K562 (cell line): ENCODE results near the gene LBR. TPM values are rescaled to one million over a fixed set of nuclear protein-coding genes. Genes with fewer than 3 reads are reported as not detected.

Experiments
- CREB3 ChIP-seq: fragments of 450-650 bp; conservative IDR thresholded peaks from 2 replicates; pipeline ENCODE4 v1.6.1; 2016; ENCODE audit warnings: missing genetic modification characterization, low read depth, mild to moderate bottlenecking, missing compliant biosample characterization, moderate library complexity
- ESRRA ChIP-seq: fragments of 450-650 bp; IDR thresholded peaks from 2 replicates; pipeline ENCODE4 v1.6.1; 2014; ENCODE audit warnings: low read depth, mild to moderate bottlenecking, moderate library complexity, borderline replicate concordance
- HDAC6 ChIP-seq: IDR thresholded peaks from 2 replicates; pipeline ENCODE4 v1.6.1; 2012; ENCODE audit warnings: low read depth, mild to moderate bottlenecking, control low read depth, inconsistent platforms, low read length, moderate library complexity
- HNRNPL ChIP-seq: fragments of 200-400 bp; formaldehyde crosslinking; IDR thresholded peaks from 2 replicates; pipeline ENCODE4 v1.6.1; 2017; ENCODE audit warnings: low read depth, mild to moderate bottlenecking, low read length
- KDM5B ChIP-seq: fragments of 200-600 bp; sonication (generic); IDR thresholded peaks from 2 replicates; pipeline ENCODE4 v1.6.1; 2012; ENCODE audit warnings: low read depth, mild to moderate bottlenecking, moderate library complexity, low read length, control low read depth, inconsistent platforms; ENCODE audit not compliant: insufficient replicate concordance
- PHB ChIP-seq: fragments of 250-450 bp; sonication (Bioruptor Pico); IDR thresholded peaks from 2 replicates; pipeline ENCODE4 v1.5.0; 2021
- PHF8 ChIP-seq: fragments of 200-600 bp; sonication (generic); IDR thresholded peaks from 2 replicates; pipeline ENCODE4 v1.6.1; 2012; ENCODE audit warnings: mixed run types, mild to moderate bottlenecking, inconsistent platforms, low read length, moderate library complexity, borderline replicate concordance
- PTRF ChIP-seq: fragments of 450-650 bp; IDR thresholded peaks from 2 replicates; pipeline ENCODE4 v1.6.1; 2016; ENCODE audit warnings: mild to moderate bottlenecking, missing genetic modification characterization, missing compliant biosample characterization
- RBM22 ChIP-seq: fragments of 200-400 bp; formaldehyde crosslinking; IDR thresholded peaks from 2 replicates; pipeline ENCODE4 v1.6.1; 2018; ENCODE audit warnings: low read length, low read depth; ENCODE audit not compliant: poor library complexity, severe bottlenecking
- SNIP1 ChIP-seq: fragments of 450-650 bp; IDR thresholded peaks from 2 replicates; pipeline ENCODE4 v1.7.1; 2017; ENCODE audit warnings: low read depth, mild to moderate bottlenecking
- ZBTB49 ChIP-seq: sonication (generic); formaldehyde crosslinking; IDR thresholded peaks from 2 replicates; pipeline ENCODE4 v1.8.0; 2022; ENCODE audit warnings: missing genetic modification reagents, mild to moderate bottlenecking, borderline replicate concordance
- ZNF316 ChIP-seq: fragments of 450-650 bp; IDR thresholded peaks from 2 replicates; pipeline ENCODE4 v1.6.1; 2016
- polyA plus RNA-seq, 8 experiments: library from polyadenylated mRNA; depleted of rRNA in 4 of 8; stranded (reverse) in 5 of 8; unstranded in 3 of 8; fragments of >200 nt; fragmentation: Nextera tagmentation in 2 of 8; fragmentation: Illumina TruSeq in 1 of 8; extraction: Ambion mirVana in 2 of 8; extraction: Trizol in 1 of 8; gene quantifications; 2 replicates each; pipeline versions ENCODE4 v1.2.1 to v1.2.3, GENCODE V29; 2011 to 2014; ENCODE audit warnings: inconsistent platforms in 1 of 8, missing spikeins in 1 of 8
- total RNA-seq, 7 experiments: library from RNA; depleted of rRNA in 6 of 7; stranded (reverse); fragments of >200 nt in 6 of 7; fragmentation: Illumina TruSeq in 2 of 7; extraction: Trizol in 2 of 7; gene quantifications; 2 replicates each; pipeline versions ENCODE4 v1.2.1 to v1.2.3, GENCODE V29; 2011 to 2021; ENCODE audit warnings: low replicate concordance in 1 of 7
- TF ChIP-seq, protein P1 (sequence below): IDR thresholded peaks from 3 replicates; pipeline ENCODE4 v1.6.1; 2011; ENCODE audit warnings: borderline replicate concordance, mild to moderate bottlenecking, moderate library complexity; ENCODE audit not compliant: insufficient read length; ENCODE audit errors: extremely low read depth
- TF ChIP-seq, protein P2 (sequence below): sonication (generic); formaldehyde crosslinking; IDR thresholded peaks from 2 replicates; pipeline ENCODE4 v1.8.0; 2022; ENCODE audit warnings: mild to moderate bottlenecking, missing genetic modification reagents
- TF ChIP-seq, protein P3 (sequence below): fragments of 450-650 bp; IDR thresholded peaks from 2 replicates; pipeline ENCODE4 v1.6.1; 2017; ENCODE audit warnings: antibody characterized with exemption, mild to moderate bottlenecking

The LBR gene
- total and polyA plus RNA-seq, 9 of the 15 experiments (the other 6 are each of a cell fraction or from before 2014, with no cell fraction given), result 102 to 229 (median 197) TPM

GRCh38 chr1:225428881-225429455, 1.1 kb upstream of the LBR start (continued):
- TF ChIP-seq CREB3 (tag) (no peak), ZNF316 (no peak), PHF8 (no peak), RBM22 (no peak), HNRNPL (no peak), PHB (CRISPR knock-in tag) (no peak), ZBTB49 (CRISPR knock-in tag) (no peak; the same call in 1 of the 2 replicates), ESRRA (no peak), HDAC6 (no peak), KDM5B (no peak), SNIP1 (no peak), PTRF (no peak)
- TF ChIP-seq, protein P1, sequence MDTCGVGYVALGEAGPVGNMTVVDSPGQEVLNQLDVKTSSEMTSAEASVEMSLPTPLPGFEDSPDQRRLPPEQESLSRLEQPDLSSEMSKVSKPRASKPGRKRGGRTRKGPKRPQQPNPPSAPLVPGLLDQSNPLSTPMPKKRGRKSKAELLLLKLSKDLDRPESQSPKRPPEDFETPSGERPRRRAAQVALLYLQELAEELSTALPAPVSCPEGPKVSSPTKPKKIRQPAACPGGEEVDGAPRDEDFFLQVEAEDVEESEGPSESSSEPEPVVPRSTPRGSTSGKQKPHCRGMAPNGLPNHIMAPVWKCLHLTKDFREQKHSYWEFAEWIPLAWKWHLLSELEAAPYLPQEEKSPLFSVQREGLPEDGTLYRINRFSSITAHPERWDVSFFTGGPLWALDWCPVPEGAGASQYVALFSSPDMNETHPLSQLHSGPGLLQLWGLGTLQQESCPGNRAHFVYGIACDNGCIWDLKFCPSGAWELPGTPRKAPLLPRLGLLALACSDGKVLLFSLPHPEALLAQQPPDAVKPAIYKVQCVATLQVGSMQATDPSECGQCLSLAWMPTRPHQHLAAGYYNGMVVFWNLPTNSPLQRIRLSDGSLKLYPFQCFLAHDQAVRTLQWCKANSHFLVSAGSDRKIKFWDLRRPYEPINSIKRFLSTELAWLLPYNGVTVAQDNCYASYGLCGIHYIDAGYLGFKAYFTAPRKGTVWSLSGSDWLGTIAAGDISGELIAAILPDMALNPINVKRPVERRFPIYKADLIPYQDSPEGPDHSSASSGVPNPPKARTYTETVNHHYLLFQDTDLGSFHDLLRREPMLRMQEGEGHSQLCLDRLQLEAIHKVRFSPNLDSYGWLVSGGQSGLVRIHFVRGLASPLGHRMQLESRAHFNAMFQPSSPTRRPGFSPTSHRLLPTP, result no peak
- TF ChIP-seq, protein P2, sequence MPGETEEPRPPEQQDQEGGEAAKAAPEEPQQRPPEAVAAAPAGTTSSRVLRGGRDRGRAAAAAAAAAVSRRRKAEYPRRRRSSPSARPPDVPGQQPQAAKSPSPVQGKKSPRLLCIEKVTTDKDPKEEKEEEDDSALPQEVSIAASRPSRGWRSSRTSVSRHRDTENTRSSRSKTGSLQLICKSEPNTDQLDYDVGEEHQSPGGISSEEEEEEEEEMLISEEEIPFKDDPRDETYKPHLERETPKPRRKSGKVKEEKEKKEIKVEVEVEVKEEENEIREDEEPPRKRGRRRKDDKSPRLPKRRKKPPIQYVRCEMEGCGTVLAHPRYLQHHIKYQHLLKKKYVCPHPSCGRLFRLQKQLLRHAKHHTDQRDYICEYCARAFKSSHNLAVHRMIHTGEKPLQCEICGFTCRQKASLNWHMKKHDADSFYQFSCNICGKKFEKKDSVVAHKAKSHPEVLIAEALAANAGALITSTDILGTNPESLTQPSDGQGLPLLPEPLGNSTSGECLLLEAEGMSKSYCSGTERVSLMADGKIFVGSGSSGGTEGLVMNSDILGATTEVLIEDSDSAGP (CRISPR knock-in tag), result no peak
- TF ChIP-seq, protein P3, sequence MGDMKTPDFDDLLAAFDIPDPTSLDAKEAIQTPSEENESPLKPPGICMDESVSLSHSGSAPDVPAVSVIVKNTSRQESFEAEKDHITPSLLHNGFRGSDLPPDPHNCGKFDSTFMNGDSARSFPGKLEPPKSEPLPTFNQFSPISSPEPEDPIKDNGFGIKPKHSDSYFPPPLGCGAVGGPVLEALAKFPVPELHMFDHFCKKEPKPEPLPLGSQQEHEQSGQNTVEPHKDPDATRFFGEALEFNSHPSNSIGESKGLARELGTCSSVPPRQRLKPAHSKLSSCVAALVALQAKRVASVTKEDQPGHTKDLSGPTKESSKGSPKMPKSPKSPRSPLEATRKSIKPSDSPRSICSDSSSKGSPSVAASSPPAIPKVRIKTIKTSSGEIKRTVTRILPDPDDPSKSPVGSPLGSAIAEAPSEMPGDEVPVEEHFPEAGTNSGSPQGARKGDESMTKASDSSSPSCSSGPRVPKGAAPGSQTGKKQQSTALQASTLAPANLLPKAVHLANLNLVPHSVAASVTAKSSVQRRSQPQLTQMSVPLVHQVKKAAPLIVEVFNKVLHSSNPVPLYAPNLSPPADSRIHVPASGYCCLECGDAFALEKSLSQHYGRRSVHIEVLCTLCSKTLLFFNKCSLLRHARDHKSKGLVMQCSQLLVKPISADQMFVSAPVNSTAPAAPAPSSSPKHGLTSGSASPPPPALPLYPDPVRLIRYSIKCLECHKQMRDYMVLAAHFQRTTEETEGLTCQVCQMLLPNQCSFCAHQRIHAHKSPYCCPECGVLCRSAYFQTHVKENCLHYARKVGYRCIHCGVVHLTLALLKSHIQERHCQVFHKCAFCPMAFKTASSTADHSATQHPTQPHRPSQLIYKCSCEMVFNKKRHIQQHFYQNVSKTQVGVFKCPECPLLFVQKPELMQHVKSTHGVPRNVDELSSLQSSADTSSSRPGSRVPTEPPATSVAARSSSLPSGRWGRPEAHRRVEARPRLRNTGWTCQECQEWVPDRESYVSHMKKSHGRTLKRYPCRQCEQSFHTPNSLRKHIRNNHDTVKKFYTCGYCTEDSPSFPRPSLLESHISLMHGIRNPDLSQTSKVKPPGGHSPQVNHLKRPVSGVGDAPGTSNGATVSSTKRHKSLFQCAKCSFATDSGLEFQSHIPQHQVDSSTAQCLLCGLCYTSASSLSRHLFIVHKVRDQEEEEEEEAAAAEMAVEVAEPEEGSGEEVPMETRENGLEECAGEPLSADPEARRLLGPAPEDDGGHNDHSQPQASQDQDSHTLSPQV, result 0 out of 2 replicates have a peak, but pooled peaks have one; percentile 12
